ENCODE measurements around the gene ANGPTL2. TPM values are rescaled to one million over a fixed set of nuclear protein-coding genes. Genes with fewer than 3 reads are reported as not detected.

ANGPTL2 gene
- total RNA-seq, 1 experiment from 2014 or later: 5.1 TPM

DNA sequence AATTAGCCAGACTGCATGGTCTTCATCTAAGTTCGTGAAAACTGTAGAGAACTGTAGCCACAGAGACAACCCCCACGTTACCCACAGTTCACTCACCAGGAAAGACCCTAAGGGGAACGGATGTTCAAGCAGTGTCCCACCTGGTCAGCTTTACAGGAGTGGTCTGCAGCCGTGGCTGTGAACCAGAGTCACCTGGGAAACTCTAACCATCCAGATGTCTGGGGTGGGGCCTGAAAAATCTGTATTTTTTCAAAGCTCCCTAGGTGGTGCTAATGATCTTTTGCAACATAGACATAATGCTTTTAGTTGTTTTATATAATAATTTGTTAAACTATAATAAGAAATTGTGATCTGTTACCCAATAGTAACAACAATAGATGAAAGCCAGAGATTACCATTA lies 47.7 kb upstream of the ANGPTL2 start:
- Histone ChIP-seq H3T11ph (ENCODE audit: low read length) (no peak overlapping the region), H4K91ac (ENCODE audit: insufficient read length, low read depth, low read length) (no peak overlapping the region), H2BK15ac (ENCODE audit: low read depth, low read length) (no peak overlapping the region), H2BK20ac (ENCODE audit: low read depth, low read length, poor library complexity, severe bottlenecking) (no peak overlapping the region), H3K18ac (ENCODE audit: insufficient read length, low read depth, low read length) (no peak overlapping the region), H3K9ac (ENCODE audit: extremely low read depth, insufficient read length, low read length) (no peak overlapping the region), H2AFZ (ENCODE audit: low read length) (no peak overlapping the region), H3K27me3 (ENCODE audit: insufficient read depth, low read length) (no peaks in the 10 kb centered on the region), H3K23me2 (ENCODE audit: insufficient read length, low read depth, low read length, poor library complexity, severe bottlenecking) (no peaks in the 10 kb centered on the region), H4K5ac (ENCODE audit: insufficient read length, low read depth, low read length) (no peak overlapping the region), H3K56ac (ENCODE audit: insufficient read length, low read depth, low read length) (no peak overlapping the region), H4K20me1 (ENCODE audit: control insufficient read depth, insufficient read depth, insufficient read length) (no peaks in the 10 kb centered on the region), H3K27ac (ENCODE audit: insufficient read length, low read depth, low read length) (no peak overlapping the region), H2BK5ac (ENCODE audit: insufficient read length, low read length) (no peak overlapping the region), H3K4me1 (ENCODE audit: insufficient read depth, low read length) (no peaks in the 10 kb centered on the region; the same call in 1 of the 2 replicates), H3K23ac (ENCODE audit: insufficient read length, low read depth, low read length) (no peak overlapping the region), H3K9me3 (ENCODE audit: control insufficient read depth, low read depth, low read length) (no peaks in the 10 kb centered on the region), H3K14ac (ENCODE audit: insufficient read depth, low read length) (no peak overlapping the region), H3K79me2 (ENCODE audit: insufficient read depth, low read length) (no peaks in the 10 kb centered on the region), H2BK12ac (ENCODE audit: insufficient read length, low read depth, low read length) (no peak overlapping the region), H2BK120ac (ENCODE audit: low read depth, low read length, poor library complexity, severe bottlenecking) (no peak overlapping the region), H4K8ac (replicated peaks; ENCODE audit: insufficient read length, low read depth, low read length) (no peak overlapping the region), H3K79me1 (ENCODE audit: insufficient read depth, low read depth, low read length, poor library complexity, severe bottlenecking) (no peaks in the 10 kb centered on the region), H3K4me2 (ENCODE audit: insufficient read depth, insufficient read length, low read length) (no peak overlapping the region), H3K4ac (ENCODE audit: low read depth, low read length) (no peak overlapping the region), H2AK5ac (ENCODE audit: insufficient read length, low read length) (no peak overlapping the region)
- Mint-ChIP-seq H3K36me3 (ENCODE audit: insufficient read depth in 1 of 3, low read depth in 3 of 3) (peaks cover 0 to 6% (median 0%) of the 10 kb centered on the region in 3 experiments; a peak in 3 of 7 replicates), H3K27me3 (ENCODE audit: low read depth) (no peaks in the 10 kb centered on the region), H3K4me3 (no peak overlapping the region), H3K4me1 (peaks cover 6 to 8% of the 10 kb centered on the region in 2 experiments), H3K27ac (no peak overlapping the region), H3K9me3 (no peaks in the 10 kb centered on the region)
- no CpG with 5 or more reads among the region's 4 CpGs for WGBS (ENCODE audit: extremely low coverage, insufficient read length, low lambda C conversion rate)
- DNase-seq: no peak
- TF ChIP-seq, protein P1, sequence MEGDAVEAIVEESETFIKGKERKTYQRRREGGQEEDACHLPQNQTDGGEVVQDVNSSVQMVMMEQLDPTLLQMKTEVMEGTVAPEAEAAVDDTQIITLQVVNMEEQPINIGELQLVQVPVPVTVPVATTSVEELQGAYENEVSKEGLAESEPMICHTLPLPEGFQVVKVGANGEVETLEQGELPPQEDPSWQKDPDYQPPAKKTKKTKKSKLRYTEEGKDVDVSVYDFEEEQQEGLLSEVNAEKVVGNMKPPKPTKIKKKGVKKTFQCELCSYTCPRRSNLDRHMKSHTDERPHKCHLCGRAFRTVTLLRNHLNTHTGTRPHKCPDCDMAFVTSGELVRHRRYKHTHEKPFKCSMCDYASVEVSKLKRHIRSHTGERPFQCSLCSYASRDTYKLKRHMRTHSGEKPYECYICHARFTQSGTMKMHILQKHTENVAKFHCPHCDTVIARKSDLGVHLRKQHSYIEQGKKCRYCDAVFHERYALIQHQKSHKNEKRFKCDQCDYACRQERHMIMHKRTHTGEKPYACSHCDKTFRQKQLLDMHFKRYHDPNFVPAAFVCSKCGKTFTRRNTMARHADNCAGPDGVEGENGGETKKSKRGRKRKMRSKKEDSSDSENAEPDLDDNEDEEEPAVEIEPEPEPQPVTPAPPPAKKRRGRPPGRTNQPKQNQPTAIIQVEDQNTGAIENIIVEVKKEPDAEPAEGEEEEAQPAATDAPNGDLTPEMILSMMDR (conservative IDR thresholded peaks at IDR 0.05): no peak
